ENCODE measurements around the gene SERPINC1. TPM values are rescaled to one million over a fixed set of nuclear protein-coding genes. Genes with fewer than 3 reads are reported as not detected.
"Not testable (repeated sequence)": the region's sequence is repeated elsewhere in the genome, so short reads cannot be mapped to it uniquely, and the experiment has no call there.

The SERPINC1 gene
- total RNA-seq, 1 donor: 0.10 TPM

DNA sequence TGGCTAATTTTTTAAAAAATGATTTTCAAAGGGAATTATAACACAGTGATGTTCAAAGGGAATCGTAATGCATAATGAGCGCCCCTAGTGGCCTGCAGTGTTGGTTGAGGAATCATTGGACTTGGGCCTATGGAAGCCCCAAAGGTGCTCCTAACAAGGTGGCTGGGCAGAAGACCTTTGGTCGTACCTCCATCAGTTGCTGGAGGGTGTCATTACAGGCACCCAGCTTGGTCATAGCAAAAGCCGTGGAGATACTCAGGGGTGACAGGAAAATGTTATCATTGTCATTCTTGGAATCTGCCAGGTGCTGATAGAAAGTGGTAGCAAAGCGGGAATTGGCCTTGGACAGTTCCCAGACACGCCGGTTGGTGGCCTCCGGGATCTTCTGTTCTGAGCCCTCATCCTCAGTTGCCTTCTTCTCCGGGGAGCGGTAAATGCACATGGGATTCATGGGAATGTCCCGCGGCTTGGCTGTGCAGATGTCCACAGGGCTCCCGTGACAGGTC is 2.7 kb downstream of the SERPINC1 start:
- Histone ChIP-seq H3K9me3 (ENCODE audit: low read depth, low read length) (no peaks in the 10 kb centered on the region), H3K4me1 (ENCODE audit: insufficient read depth, low read length) (no peaks in the 10 kb centered on the region), H3K27me3 (ENCODE audit: insufficient read depth, low read length) (no peaks in the 10 kb centered on the region), H3K4me3 (ENCODE audit: low read length) (no peak overlapping the region)

DNA sequence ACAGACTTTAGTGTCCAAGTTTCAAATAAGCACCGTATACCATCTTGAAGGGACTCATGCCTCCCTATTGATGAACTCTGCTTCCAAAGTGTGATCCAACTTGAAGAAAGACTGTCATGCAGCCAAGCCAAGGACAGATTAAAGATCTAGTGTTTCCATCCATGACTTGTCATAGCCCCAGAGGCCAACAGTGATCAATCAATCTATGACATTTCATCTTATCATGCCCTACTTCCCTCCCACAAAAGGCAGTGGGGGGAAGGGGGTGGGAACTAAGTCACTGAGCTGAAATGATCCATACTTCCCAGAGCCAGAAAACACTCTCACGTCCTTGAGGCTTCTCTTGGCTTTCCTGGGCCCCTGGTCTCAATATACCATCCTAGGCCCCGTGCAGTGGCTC is 4.0 kb downstream of the SERPINC1 start:
- no peaks in the 10 kb centered on the region for H3K27me3 ChIP-seq (ENCODE audit: insufficient read depth, low read length)
- no peak overlapping the region for H3K4me3 ChIP-seq (ENCODE audit: low read length)
- no peaks in the 10 kb centered on the region for H3K9me3 ChIP-seq (ENCODE audit: low read depth, low read length)
- no peaks in the 10 kb centered on the region for H3K4me1 ChIP-seq (ENCODE audit: insufficient read depth, low read length)

DNA sequence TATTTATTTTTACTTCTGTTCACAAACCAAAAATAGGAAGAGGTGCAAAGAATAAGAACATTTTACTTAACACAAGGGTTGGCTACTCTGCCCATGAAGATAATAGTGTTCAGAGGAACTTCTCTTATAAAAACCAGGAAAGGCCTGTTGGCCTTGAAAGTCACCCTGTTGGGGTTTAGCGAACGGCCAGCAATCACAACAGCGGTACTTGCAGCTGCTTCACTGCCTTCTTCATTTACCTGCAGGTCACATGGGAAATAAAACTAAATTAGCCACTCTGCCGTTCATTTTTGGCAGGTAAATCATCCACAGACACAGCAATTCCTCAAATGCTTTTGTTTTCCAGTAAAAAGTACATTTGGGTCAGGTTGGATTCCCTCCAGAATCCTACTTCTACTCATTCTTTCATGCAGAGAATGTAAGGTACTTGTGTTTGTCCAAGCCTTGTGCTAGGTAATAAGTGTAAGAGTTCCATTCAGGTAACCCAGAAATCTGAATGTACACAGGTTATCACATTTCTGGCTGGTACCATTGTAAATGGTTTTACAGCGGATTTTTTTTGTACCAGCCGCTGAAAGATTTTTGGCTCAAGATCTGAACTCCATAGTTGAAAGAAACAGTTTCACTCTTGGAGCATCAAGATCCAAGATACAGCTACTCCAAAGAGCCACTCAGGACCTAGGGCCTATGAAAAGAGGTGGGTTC is 13.1 kb downstream of the SERPINC1 start:
- Histone ChIP-seq H3K27me3 (ENCODE audit: insufficient read depth, low read length) (no peaks in the 10 kb centered on the region), H3K4me1 (ENCODE audit: insufficient read depth, low read length) (no peaks in the 10 kb centered on the region), H3K4me3 (ENCODE audit: low read length) (no peak overlapping the region), H3K9me3 (ENCODE audit: low read depth, low read length) (no peaks in the 10 kb centered on the region)

GRCh38 chr1:173900992-173901391 is 16.1 kb downstream of the SERPINC1 start:
- H3K4me1 ChIP-seq (ENCODE audit: insufficient read depth, low read length): no peaks in the 10 kb centered on the region
- no peaks in the 10 kb centered on the region for H3K9me3 ChIP-seq (ENCODE audit: low read depth, low read length)
- H3K4me3 ChIP-seq (ENCODE audit: low read length): no peak overlapping the region
- H3K27me3 ChIP-seq (ENCODE audit: insufficient read depth, low read length): no peaks in the 10 kb centered on the region

DNA sequence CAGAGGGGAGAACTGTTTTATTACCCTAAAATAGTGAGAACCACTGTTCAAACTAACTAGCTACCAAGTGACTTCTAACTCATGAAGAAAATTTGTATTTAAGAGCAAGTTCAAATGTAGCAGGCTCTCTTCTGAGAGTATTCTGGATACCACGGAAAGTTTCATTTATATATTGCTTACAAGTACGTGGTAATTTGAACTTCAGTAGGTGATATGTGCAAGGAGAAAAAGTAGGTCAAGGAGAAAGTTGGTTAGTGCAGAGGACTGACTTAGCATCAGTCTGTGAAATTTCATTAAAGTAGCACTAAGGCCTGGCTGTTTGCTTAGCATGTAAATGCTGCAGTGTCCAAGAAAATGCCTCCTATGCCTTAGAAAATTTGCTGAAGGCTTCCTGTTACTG is 16.7 kb downstream of the SERPINC1 start:
- H3K4me1 ChIP-seq (ENCODE audit: insufficient read depth, low read length): no peaks in the 10 kb centered on the region
- H3K27me3 ChIP-seq (ENCODE audit: insufficient read depth, low read length): no peaks in the 10 kb centered on the region
- H3K4me3 ChIP-seq (ENCODE audit: low read length): no peak overlapping the region
- no peaks in the 10 kb centered on the region for H3K9me3 ChIP-seq (ENCODE audit: low read depth, low read length)

DNA sequence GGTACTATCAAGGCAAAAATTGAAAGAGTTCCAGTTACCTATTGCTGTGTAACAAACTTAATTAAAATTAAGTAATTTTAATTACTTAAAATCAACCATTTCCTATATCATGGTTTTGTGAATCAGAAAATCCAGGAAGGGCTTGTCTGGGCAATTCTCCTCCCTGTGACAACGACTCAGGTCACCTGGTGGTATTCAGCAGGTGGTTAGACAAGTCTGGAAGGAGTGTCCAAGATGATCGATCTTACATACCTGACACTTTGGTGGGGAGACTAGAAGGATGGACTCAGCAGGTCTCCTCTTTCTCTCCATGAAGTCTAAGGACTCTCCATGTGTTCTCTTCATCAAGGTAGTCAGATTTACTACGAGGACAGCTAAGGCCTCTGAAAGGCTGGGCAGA is 22.9 kb downstream of the SERPINC1 start:
- H3K4me3 ChIP-seq (ENCODE audit: low read length): no peak overlapping the region
- H3K9me3 ChIP-seq (ENCODE audit: low read depth, low read length): no peaks in the 10 kb centered on the region
- no peaks in the 10 kb centered on the region for H3K4me1 ChIP-seq (ENCODE audit: insufficient read depth, low read length)
- no peaks in the 10 kb centered on the region for H3K27me3 ChIP-seq (ENCODE audit: insufficient read depth, low read length)

GRCh38 chr1:173893611-173894010 is 23.5 kb downstream of the SERPINC1 start:
- no peaks in the 10 kb centered on the region for H3K27me3 ChIP-seq (ENCODE audit: insufficient read depth, low read length)
- H3K4me3 ChIP-seq (ENCODE audit: low read length): no peak overlapping the region
- H3K4me1 ChIP-seq (ENCODE audit: insufficient read depth, low read length): no peaks in the 10 kb centered on the region
- H3K9me3 ChIP-seq (ENCODE audit: low read depth, low read length): no peaks in the 10 kb centered on the region

GRCh38 chr1:173889885-173890284 is 27.2 kb downstream of the SERPINC1 start:
- Histone ChIP-seq H3K9me3 (ENCODE audit: low read depth, low read length) (no peaks in the 10 kb centered on the region), H3K4me3 (ENCODE audit: low read length) (no peak overlapping the region), H3K27me3 (ENCODE audit: insufficient read depth, low read length) (no peaks in the 10 kb centered on the region), H3K4me1 (ENCODE audit: insufficient read depth, low read length) (peaks cover 12% of the 10 kb centered on the region)

- Histone ChIP-seq H3K4me1 (ENCODE audit: insufficient read depth, low read length) (peaks cover 12% of the 10 kb centered on the region), H3K4me3 (ENCODE audit: low read length) (no peak overlapping the region), H3K27me3 (ENCODE audit: insufficient read depth, low read length) (no peaks in the 10 kb centered on the region)
Measured at GRCh38 chr1:173888749-173889148, 28.4 kb downstream of the SERPINC1 start.

GRCh38 chr1:173887627-173888026 is 29.5 kb downstream of the SERPINC1 start:
- H3K9me3 ChIP-seq (ENCODE audit: low read depth, low read length): no peaks in the 10 kb centered on the region
- H3K27me3 ChIP-seq (ENCODE audit: insufficient read depth, low read length): no peaks in the 10 kb centered on the region
- peaks cover 12% of the 10 kb centered on the region for H3K4me1 ChIP-seq (ENCODE audit: insufficient read depth, low read length)
- no peak overlapping the region for H3K4me3 ChIP-seq (ENCODE audit: low read length)

More at GRCh38 chr1:173888749-173889148, 28.4 kb downstream of the SERPINC1 start:
- no peaks in the 10 kb centered on the region for H3K9me3 ChIP-seq (ENCODE audit: low read depth, low read length)

DNA sequence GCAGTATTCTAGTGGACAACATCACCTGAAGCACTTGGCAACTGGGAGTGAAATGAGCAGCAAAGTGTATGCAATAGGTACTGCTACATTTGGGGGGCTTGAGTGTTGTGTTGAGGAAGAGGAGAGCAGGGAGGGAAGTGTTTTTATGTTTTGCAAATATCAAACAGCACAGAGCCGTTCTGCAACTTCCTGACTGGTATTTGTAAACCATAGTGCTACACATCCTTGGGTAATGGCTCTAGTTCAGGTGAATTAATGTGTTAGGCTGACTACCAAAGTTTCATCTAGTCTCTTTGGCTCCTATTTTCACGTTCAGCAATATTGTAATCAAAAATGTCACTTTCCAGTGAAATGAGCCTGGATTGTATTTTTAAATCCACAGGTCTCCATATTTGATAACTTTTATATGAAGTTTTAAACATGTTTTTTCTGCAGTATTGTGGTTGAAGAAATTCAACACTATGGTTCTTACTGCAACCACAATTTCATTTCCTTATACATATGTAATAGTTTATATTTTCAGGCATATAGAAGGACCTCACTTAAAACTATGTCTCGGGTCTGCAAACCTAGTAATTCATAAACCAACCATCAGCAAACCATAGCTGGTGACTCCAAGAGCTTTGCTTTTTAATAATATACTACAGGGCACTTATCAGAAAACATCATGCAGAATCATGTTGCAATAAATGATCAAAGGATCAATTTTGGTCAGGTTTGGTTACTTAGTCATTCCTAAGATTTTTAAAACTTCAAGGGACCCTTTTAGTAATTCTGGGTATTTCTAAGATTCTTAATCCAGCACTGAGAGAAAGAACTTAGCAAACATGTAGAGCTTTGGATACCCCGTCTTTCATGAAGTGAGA is 30.1 kb downstream of the SERPINC1 start:
- Histone ChIP-seq H3K4me3 (ENCODE audit: low read length) (no peak overlapping the region), H3K9me3 (ENCODE audit: low read depth, low read length) (no peaks in the 10 kb centered on the region), H3K27me3 (ENCODE audit: insufficient read depth, low read length) (no peaks in the 10 kb centered on the region), H3K4me1 (ENCODE audit: insufficient read depth, low read length) (peaks cover 12% of the 10 kb centered on the region)

DNA sequence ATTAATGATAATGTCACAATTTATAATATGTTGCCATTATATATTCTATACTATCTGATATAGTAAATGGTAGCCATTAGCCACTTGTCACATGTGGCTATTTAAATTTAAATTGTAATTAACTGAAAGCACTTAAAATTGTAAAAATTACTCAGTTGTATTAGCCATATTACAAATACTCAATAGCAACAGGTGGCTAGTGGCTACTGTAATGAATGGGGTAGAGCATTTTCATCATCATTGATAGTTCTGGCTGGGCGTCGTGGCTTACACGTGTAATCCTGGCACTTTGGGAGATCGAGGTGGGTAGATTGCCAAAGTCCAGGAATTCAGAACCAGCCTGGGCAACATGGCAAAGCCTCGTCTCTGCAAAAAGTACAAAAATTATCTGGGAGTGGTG is 32.4 kb downstream of the SERPINC1 start:
- peaks cover 12% of the 10 kb centered on the region for H3K4me1 ChIP-seq (ENCODE audit: insufficient read depth, low read length)
- no peak overlapping the region for H3K4me3 ChIP-seq (ENCODE audit: low read length)
- no peaks in the 10 kb centered on the region for H3K9me3 ChIP-seq (ENCODE audit: low read depth, low read length)
- no peaks in the 10 kb centered on the region for H3K27me3 ChIP-seq (ENCODE audit: insufficient read depth, low read length)

DNA sequence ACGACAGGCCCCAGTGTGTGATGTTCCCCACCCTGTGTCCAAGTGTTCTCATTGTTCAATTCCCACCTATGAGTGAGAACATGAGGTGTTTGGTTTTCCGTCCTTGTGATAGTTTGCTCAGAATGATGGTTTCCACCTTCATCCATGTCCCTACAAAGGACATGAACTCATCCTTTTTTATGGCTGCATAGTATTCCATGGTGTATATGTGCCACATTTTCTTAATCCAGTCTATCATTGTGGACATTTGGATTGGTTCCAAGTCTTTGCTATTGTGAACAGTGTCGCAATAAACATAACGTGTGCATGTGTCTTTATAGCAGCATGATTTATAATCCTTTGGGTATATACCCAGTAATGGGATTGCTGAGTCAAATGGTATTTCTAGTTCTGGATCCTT is 36.0 kb downstream of the SERPINC1 start:
- not testable (repeated sequence) for H3K4me3 ChIP-seq (ENCODE audit: low read length); H3K4me1 ChIP-seq (ENCODE audit: insufficient read depth, low read length); H3K27me3 ChIP-seq (ENCODE audit: insufficient read depth, low read length); H3K9me3 ChIP-seq (ENCODE audit: low read depth, low read length)

DNA sequence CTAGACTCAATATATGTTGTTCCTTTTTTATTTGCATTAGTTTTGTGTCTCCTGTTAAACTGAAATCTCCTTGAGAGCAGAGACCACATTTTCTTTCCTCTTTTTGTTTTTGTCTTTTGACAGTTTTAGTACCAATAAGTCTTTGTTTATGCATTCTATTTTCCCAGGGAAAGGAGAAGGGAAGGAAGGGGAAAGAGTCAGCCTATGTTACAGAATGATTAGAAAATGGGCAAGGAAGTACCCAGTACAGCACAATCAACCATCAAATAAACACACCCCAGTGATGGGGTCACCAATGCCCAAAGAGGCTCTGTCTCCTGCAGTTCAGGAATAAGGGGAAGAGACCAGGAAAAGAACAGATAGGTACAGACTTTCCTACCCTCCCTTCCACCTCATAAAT is 38.9 kb downstream of the SERPINC1 start:
- Histone ChIP-seq H3K9me3 (ENCODE audit: low read depth, low read length) (no peaks in the 10 kb centered on the region), H3K4me3 (ENCODE audit: low read length) (no peak overlapping the region), H3K4me1 (ENCODE audit: insufficient read depth, low read length) (no peaks in the 10 kb centered on the region), H3K27me3 (ENCODE audit: insufficient read depth, low read length) (no peaks in the 10 kb centered on the region)

DNA sequence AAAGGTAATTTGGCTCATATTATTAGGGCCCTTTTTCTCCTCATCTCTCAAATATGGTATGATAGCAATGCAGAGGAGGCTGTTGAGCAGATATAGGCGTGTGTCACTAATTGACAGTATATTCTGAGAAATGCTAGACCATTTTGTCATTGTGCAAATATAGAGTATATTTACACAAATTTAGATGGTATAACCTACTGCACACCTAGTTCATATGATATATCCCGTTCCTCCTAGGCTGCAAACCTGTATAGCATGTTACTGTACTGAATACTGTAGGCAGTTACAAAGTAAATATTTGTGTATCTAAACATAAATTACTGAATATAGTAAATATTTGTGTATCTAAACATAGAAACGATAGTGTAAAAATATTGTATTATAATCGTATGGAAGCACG is 40.4 kb downstream of the SERPINC1 start:
- no peaks in the 10 kb centered on the region for H3K9me3 ChIP-seq (ENCODE audit: low read depth, low read length)
- no peaks in the 10 kb centered on the region for H3K27me3 ChIP-seq (ENCODE audit: insufficient read depth, low read length)
- H3K4me3 ChIP-seq (ENCODE audit: low read length): no peak overlapping the region
- peaks cover 4% of the 10 kb centered on the region for H3K4me1 ChIP-seq (ENCODE audit: insufficient read depth, low read length)

Measured in mononuclear cell (primary cell).